CD1c-positive myeloid dendritic cell (primary cell): Measurements from ENCODE around the gene ZNF70.

Source experiments
- DNase-seq: peaks from one replicate; pipeline ENCODE4 v3.0.0-alpha.2; 2016; ENCODE audit errors: extremely low spot score

Gene ZNF70

DNA sequence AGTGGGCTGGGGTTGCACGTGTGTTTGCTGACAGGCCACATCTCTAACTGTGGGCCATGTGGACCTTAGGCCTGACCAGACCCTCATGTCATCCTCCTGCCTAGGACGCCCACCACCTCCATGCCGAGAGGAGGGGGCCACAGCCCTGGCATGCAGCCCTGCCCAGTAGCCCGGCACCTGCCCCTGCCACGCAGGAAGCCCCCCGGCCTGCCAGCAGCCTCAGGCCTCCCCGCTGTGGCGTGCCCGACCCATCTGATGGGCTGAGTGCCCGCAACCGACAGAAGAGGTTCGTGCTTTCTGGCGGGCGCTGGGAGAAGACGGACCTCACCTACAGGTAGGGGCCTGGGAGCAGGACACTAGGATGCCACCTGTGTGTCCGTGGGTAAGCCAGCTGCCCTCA is 28.2 kb upstream of the ZNF70 start:
- no peak for DNase-seq

DNA sequence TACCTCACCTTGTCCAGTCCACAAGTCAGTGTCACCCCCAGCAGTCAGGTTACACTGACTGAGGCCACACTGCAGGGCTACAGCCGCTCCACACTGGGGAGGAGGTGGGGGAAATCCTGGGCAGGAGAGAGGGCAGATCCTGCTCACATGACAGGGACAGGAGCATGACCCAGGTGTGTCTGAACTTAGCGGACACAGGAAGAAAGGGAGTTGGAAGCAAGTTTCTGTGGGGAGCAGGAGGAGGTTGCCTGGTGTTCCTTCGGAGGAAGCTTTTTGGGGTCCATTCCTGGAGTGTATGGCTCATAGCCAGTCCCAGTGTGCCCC is 27.6 kb upstream of the ZNF70 start:
- DNase-seq = no peak

GRCh38 chr22:23777776-23778576 is 27.1 kb upstream of the ZNF70 start:
- no peak for DNase-seq

GRCh38 chr22:23775779-23776375 is 25.0 kb upstream of the ZNF70 start:
- no peak for DNase-seq

DNA sequence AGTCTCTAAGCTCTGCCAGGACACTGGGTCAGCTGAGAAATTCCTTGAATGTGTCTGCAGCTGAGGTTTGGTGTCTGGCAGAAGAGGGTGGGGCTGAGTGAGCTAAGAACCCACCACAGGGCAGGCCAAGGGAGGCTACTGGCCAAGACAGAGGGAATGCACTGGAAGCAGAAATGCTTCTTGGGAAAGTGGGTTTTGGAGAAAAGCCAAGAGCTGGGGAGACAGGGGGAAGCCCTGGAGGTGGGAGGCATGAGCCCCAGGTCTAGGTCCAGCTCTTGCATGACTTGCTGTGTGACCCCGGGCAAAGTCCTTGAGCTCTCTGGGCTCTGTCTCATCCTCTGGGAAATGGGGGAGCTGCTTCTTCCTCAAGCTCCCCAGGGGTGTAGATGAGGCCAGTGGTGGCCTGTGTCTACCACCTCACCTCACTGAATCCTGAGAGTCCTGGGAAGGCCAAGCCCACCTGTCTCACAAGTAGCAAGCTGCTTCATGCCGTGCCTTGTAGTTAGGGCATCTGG is 24.1 kb upstream of the ZNF70 start:
- DNase-seq = no peak

- DNase-seq = no peak
Measured at GRCh38 chr22:23774114-23774921, 23.4 kb upstream of the ZNF70 start.

- DNase-seq = no peak
Measured at GRCh38 chr22:23773483-23774113, 22.7 kb upstream of the ZNF70 start.

DNA sequence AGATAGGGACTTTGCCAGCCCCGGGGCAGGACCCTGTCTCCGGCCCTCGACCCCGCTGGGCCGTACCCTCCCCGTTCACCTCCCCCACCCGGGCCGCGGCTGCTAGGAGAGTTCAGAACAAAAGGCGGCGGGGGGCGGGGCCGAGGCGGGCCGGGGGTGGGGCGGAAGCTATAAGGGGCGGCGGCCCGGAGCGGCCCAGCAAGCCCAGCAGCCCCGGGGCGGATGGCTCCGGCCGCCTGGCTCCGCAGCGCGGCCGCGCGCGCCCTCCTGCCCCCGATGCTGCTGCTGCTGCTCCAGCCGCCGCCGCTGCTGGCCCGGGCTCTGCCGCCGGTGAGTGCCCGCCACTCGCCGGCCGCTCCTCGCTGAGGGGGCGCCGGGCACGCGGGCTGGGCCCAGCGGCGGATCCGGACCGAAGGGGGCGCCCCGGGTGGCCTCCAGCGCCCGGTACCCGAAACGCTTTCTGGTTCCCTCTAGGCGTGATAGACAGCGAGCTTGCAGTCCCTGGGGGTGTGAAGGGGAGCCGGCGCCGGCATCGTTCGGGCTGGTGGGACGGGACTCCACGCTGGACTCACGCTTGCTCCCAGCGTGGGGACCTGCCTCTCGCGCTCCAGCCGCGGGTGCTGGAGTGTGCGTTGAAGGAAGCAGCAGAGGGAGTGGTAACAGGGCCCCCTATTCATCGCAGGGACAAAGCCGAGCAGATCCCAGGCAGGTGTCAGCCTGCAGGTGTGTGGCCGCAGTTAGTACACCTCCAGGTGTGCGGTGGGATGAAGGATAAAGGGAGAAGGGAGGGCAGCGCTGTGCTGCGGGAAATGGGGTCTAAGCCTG is 21.9 kb upstream of the ZNF70 start, which contains the start of gene MMP11:
Gene MMP11 (plus strand): TSS at position 201 of the 825 bp plus-strand sequence. CDS start 22 bp downstream, at position 223.
- DNase-seq = peak; percentile 46

- DNase-seq = no peak
Measured at GRCh38 chr22:23772315-23772648, 21.4 kb upstream of the ZNF70 start.

DNA sequence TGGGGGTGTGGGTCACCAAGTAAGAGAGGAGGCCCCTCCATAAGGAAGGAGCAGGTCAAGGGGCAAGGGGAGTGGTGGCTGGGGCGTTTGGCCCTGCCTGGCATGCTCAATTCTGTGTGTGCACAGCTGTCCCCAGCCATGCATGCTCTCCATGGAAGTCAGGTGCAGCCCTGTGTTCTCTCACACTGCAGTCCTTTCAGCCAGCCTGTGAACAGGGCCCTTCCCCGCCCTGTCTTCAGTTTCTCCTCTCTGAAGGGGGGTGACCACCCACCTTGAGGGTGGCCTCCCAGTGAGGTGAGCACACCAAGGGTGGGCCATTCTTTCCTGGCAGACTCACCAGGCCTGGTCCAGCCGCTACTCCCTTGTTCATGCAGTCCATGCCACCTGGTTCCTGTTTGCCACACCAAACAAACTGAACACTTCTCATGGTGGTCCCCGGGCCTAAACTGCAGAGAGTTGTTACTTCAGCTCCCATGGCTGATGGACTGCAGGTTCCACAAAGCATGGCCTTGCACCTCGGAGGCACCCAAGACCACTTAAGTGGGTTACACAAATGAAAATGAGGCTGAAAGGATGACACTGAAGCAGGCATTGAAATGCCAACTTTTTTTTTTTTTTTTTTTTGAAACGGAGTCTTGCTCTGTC is 18.5 kb upstream of the ZNF70 start:
- no peak for DNase-seq

GRCh38 chr22:23767673-23768548 is 17.0 kb upstream of the ZNF70 start, which contains the start of gene CHCHD10:
Gene CHCHD10, minus strand, starts transcription at chr22:23767972. Its CDS starts 98 bp downstream, at chr22:23767874.
- peak; percentile 92 for DNase-seq

DNA sequence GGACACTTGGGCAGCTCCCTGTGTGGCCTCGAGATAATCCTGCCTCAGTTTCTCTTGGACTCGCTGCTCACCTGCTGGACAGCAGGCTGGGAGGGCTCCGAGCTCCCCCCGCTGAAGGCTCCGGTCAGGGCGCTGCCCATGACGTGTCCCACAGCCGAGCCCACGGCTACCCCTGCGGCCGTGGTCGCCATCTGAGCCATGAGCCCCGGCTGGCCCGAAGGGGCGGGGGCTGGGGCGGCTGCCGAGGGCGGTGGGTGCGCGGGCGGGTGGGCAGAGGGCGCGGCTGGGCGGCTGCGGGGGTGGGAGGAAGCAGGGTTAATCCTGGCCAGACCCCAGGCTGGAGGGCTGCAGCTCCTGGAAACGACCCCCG is 16.4 kb upstream of the ZNF70 start:
- no peak for DNase-seq

GRCh38 chr22:23764899-23765881 is 14.3 kb upstream of the ZNF70 start:
- DNase-seq = no peak

GRCh38 chr22:23763954-23764353 is 13.0 kb upstream of the ZNF70 start:
- no peak for DNase-seq

- DNase-seq = peak; percentile 36
Measured at GRCh38 chr22:23763579-23763945, 12.7 kb upstream of the ZNF70 start.

DNA sequence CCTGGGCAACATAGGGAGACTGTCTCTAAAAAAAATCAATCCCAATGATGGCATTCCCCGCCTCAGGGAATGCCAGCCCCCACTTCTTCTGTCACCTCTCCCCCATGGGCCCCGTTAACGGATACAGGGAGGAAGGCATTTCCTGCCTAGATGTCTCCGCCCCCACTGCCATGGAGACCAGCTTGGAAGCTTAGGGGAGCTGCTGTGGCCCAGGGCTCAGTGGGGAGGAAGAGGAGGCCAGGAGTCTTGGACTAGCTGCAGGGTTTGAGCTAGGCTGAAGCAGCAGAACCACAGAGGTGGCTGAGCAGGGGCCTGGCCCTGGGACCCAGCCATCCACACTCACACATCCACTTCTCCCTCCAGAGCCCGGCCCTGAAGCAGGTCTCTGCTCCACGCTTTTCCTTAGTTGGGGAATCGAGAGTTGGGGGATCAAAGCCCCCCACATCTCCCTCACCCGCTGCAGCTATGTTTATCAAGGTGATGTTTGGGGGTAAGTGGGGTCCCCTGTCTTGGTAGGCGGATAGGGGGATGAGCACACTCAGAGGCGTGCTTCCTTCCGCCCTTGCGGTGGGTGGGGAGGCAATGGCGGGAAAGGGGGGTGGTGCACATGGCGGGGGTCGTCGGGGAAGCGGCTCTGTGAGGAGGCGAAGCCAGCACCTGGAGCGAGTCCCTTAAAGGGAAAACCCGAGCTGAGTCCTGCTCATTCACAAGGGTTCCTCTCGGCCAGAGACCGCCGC is 12.1 kb upstream of the ZNF70 start, which contains the start of gene C22orf15:
Gene C22orf15 (plus strand): TSS at position 149 of the 737 bp plus-strand sequence. CDS start 317 bp downstream, at position 466.
- no peak for DNase-seq

DNA sequence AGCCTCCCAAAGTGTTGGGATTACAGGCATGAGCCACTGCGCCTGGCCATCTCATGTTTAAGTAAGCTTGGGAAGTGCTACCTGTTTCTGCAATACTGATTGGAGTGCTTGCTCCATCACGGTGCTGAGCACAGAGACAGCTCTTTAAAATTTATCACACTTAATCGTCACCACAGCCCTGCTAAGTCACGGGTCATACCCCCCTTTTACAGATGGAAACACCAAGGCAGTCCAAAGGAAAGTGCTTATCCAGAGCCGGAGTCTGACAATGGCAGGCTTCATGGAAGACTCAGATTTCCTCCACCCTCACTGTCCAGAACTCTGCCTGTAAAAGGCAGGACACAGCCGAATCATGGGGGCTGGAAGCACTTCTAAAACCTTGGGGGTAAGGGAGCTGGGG is 9.1 kb upstream of the ZNF70 start:
- no peak for DNase-seq

- no peak for DNase-seq
Measured at GRCh38 chr22:23759566-23759965, 8.7 kb upstream of the ZNF70 start.
